Hippocampal formation (tissue), 2 donors: ENCODE results near the gene FBLN5.
A peak's percentile ranks its signal among the peaks of the same experiment; 100 is the strongest.
"Not testable (repeated sequence)": the region's sequence is repeated elsewhere in the genome, so short reads cannot be mapped to it uniquely, and the experiment has no call there.

ENCODE experiments used
- DNase-seq, 2 donors: peaks; one replicate each; lab custom pipeline; 2025; lab: John Stamatoyannopoulos, UW

FBLN5 gene

DNA sequence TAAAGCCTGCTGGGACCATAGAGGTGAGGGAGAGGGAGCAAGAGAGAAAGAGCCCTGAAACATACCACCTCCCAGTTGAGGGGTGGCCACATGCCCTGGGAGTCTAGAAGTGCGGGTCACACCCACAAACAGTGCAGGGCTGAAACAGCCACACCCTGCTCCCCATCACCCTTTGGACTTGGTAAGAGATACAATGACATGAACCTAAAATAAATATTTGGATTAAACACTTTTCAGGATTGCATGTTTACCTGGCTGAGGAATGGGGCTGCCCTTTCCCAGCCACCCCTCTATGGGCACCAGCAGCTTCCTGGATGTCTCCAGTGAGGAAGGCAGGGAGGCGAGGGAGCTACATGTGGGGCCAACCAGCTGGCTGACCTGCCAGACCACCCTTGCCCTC lies 41.1 kb downstream of the FBLN5 start:
- no peak for DNase-seq

DNA sequence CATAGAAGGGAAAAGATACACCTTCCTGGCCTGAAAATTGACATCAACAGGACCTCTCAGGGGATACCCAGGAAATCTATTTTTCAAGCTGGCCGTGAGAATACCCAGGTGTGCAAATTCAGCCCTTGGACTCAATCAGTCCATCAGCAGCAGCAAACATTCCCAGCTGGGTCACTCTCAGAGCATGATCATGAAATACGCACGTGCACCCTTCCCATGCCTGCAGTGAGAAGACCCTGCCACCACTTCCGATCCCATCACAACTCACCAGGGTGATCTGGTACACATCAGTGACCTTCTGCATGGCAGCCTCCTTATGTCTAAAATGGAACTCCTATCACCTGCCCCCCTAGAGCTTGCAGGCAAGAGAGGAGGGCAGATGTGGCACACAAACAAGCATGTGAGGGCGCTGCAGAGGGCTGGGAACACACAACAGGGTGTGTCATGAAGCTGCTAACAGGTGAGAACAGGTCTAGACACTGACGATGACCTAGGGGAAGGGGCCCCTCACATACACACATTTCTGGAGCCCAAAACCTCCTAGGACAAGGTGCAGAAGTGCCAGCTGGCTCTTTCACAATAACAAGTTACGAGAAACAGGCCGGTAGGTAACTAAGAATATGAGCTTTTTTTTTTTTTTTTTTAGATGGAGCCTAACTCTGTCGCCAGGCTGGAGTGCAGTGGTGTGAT lies 42.4 kb downstream of the FBLN5 start:
- DNase-seq: no peak

DNA sequence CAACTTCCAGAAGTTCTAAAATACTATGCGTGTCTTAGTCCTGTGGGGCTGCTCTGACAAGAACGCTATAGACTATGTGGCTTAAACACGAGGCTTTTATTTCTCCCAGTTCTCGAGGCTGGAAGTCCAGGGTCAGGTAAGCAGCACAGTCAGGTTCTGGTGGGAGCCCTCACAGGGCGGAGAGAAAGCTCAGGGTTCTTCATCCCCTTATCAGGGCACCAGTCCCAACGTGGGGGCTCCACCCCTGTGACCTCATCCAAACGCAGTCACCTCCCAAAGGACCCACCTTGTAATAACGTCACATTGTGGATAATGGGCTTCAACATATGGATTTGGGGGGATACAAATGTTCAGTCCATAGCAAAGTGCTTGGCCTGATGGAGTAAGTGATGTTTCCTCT lies 43.0 kb downstream of the FBLN5 start:
- no peak for DNase-seq

DNA sequence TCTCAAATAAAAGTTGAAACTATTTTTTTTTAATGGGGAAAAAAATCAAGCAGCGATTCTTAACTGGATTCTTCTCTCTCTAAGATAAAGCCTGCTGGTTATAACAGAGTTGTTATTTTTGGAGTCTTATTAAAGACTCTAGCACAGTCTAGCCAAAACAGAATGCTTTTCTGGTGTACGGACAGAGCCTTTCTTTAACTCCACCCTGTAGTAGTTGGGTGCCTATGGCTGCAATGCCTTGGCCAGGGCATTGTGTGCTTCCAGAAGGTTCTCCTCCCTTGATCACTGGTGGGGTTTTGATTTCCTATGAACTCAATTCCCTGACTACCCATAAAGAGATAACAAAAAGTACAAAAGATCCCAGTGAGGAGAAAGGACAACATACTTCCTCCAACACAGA lies 44.4 kb downstream of the FBLN5 start:
- DNase-seq: no peak

GRCh38 chr14:91902336-91902735 lies 45.2 kb downstream of the FBLN5 start:
- no peak for DNase-seq

DNA sequence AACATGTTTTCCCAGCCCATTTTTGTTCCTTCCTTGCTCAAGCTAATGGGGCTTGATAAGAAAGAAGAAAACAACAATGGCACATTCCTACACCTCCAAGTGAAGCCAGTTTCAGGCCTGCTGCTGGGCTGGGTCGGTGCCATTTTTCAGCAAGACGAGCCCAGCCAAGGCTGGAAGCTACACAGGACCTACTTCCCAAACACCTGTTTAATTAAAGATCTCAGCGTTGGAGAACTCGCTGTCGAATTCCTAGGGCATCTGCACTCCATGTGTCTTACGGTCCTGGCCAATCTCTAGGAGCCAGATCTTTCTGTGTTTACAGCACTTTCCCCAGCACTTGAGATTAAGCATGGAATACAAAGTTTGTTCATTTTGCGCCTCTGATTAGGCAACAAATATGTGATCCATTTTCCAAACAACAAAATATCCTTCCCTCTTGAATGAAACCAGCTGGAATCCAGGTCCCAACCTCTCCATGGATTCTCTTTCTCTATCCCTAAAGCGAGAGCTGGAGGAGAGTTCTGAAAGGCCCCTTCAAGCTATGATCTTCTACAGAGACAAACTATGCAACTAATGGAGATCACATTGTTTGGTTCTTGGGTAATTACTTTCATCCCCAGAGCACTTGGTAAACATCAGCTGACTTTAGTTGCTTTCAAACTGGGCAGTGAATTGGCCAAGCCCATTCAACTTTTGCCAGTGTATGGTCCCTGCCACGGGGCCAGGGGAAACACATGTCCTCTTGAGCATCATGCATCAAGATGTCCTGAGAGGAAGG lies 45.9 kb downstream of the FBLN5 start:
- no peak for DNase-seq

- no peak for DNase-seq
Observed at GRCh38 chr14:91899806-91900205, 47.7 kb downstream of the FBLN5 start.

- DNase-seq: no peak
Observed at GRCh38 chr14:91899213-91899612, 48.3 kb downstream of the FBLN5 start.

- DNase-seq: no peak
Observed at GRCh38 chr14:91898372-91898771, 49.1 kb downstream of the FBLN5 start.

- DNase-seq: not testable (repeated sequence)
Observed at GRCh38 chr14:91897716-91898115, 49.8 kb downstream of the FBLN5 start.

DNA sequence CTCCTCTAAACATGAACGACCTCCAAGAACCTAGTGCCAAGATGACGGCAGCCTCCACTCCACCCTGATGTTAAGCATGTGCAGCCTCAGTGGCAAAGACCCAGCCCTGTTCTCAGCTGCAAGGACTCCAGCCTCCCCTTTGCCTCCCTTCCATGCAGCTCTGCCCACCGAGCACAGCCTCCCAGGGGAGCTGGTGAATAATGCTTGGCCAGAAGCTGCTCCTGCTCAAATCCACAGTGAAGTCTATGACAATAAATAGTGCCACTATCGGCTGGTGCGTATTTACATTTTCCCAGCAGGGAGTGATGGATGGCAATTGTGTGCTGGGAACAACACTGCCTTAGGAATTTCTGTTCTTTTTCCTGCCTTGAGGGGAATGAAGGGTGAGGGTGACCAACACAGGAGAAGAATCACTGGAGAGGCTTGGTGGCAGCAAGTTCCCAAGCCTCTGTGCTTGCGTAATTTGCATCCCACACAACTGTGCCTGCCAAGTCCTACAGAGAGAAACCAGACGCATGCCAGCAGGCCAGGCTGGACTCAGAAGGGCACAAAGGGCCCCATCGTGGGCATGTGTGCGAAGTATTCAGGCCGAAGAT lies 50.3 kb downstream of the FBLN5 start:
- DNase-seq: peak; percentile 57 to 76

GRCh38 chr14:91896419-91896818 lies 51.1 kb downstream of the FBLN5 start:
- no peak for DNase-seq

- no peak for DNase-seq
Observed at GRCh38 chr14:91893669-91894068, 53.8 kb downstream of the FBLN5 start.

DNA sequence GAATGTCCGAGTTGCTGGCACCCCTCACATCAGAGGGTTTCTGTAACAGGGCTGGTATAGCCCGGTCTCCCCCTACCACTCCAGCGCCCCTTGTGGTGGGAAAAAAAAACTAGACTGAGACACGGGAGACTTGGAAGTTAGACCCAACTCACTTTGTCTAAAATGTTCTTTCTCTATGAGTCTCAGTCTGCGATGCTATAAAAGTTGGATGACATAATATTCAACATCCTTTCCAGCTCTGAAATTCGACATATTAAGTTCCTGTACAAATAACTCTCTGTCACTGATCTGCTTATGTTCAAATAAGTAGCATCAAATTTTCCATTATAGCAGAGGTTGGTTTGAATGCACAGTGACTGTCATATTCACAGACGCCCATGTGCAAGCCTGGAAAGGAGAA lies 54.5 kb downstream of the FBLN5 start:
- DNase-seq: peak in 1 of 2 donors; percentile 9

DNA sequence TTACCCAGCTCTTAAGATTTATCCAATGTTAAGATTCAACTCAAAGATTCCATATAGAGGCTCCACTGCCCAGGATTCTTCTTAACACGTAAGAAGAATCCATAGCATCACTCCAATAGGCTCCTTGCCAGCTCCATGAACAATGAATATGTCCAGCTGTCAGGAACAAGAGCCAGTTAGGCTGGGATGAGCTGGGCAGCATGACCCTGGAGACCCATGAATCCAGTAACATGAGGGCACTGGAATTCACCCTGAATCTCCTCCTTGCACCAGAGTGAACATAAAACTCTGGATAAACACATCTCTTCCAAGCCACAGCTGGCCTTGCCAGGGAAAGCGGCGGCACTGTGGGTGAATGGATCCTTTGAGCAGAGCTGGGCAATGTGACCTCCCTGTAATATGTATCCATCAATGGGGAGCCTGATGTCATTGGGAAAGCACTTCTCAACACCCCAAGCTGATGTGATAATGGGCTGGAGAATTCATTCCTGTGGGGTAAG lies 55.7 kb downstream of the FBLN5 start:
- peak; percentile 79 to 90 for DNase-seq

DNA sequence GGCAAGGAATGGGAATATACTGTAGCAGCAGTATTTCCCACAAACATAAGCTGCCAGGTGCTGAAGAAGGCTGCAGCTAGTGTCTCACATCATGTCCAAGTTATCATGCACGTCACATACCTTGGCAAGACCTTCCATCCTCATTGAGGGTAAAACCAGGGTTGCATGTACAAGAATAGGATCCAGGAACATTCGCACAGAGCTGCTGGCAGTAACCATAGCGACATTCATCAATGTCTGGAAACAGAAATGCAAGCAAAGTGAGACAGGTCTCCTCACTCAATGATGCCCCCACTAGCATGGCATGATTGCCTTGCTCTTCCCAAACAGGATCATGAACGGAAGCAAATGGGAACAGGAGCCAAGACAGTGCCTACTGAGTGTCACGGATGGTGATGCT lies 56.4 kb downstream of the FBLN5 start:
- peak; percentile 27 to 42 for DNase-seq

DNA sequence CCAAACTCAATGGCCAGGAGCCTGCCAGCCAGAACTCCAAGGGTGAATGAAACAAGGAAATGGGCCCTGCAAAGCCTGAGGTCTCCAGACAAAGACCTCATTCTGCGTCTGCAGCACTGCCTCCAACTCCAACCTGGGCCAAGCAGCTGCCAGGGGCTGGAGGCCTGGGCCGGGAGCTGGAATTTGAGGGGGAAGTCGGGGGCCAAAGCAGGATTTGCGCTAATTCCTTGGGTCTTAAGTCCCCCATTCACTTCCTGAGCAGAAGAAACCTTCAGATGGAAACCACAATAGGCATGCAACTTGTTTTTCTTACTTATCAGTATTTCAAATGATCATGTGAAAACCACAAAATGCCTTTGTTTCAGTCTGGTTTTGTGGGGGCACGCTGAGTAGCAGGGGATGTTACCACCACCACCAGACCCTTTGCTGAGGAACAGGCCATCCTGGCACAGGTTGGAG lies 57.2 kb downstream of the FBLN5 start:
- peak; percentile 36 to 61 for DNase-seq

GRCh38 chr14:91889477-91890211 lies 57.9 kb downstream of the FBLN5 start:
- DNase-seq: peak in 1 of 2 donors; percentile 58

DNA sequence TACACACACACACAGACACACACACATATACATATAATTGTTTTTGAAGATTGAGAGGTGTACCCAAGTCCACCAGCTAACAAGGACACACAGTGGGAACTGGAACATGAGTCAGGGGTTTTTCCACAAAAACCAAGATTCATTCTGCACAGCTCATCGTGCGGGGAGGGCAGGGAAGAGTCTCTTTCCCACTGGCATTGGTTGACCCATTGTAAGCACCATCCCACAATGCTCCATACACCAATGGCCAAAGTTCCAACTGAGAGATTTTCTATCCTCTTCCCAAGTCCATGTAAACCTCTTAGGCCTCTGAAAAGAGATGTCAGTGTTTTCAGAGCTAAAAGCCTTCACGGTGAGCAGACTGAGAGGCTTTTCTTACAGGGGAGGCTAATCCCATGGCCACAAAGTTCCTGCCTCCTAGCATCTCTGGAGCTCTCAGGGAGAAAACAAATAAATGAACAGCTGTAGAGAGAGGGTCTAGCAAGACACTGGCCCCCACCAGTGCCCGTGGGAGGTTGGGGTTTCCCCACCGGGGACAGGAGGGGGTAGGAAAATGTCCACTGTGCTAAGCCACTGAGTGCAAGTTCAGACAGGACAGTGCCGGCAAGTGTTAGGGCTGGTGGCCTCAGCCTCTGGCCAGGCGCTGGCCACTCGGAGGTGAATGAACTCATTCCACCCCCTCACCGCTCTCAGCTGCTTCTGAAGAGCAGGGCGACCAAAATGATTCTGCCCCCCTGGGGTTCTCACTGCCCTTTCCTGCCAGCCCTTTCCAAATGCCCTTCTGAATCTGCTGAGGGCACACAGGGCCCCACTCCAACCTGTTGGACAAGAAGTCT lies 58.6 kb downstream of the FBLN5 start:
- DNase-seq: no peak

DNA sequence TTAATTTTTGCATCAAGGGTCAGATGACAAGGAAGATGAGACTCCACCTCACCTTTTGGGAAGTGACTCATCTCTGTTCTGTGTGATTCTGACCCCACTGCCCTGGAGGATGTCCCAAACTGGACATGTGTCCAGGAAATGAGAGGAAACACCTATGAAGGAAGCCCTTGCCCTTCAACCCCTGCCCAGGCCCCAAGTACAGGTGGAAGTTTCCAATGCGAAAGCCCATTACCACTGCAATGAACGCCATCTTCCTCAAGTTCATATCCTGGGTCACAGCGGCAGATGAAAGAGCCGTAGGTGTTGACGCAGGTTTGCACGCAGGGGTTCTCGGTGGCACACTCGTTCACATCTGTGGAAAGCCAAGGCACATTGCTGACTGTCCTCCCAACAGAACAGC lies 60.5 kb downstream of the FBLN5 start:
- no peak for DNase-seq

GRCh38 chr14:91885839-91886238 lies 61.7 kb downstream of the FBLN5 start:
- DNase-seq: no peak
